Activated gamma-delta T cell treated with Interleukin-2 at 50 U/mL for 16 hours (primary cell): Measurements from ENCODE around the gene IMMP2L.
"Not testable (repeated sequence)": the region's sequence is repeated elsewhere in the genome, so short reads cannot be mapped to it uniquely, and the experiment has no call there.

Experiments used
- DNase-seq: peaks from one replicate; pipeline ENCODE4 v3.0.0-alpha.2; 2020

Gene IMMP2L

DNA sequence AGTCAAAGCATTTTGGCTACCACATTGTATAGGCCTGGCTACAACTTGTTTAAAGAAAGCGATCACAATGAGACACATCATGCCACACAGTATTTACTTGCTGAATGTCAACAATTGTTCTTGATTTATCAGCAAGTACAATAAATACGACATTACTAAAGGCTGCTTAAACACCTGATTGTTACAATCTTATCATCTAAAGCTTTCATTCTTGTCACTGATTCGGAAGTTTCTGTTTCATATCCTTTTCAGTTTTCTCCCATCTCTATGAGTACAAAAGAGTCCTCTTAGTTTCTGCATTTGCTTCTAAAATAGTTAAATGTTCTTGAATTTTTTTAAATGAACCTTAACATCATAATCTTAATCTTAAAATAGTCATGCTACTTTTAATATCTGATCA is 599.5 kb downstream of the IMMP2L start:
- DNase-seq, result no peak

GRCh38 chr7:110962374-110962773 is 599.9 kb downstream of the IMMP2L start:
- no peak for DNase-seq

- no peak for DNase-seq
Observed at GRCh38 chr7:110960811-110961210, 601.5 kb downstream of the IMMP2L start.

- no peak for DNase-seq
Observed at GRCh38 chr7:110948280-110948679, 614.0 kb downstream of the IMMP2L start.

DNA sequence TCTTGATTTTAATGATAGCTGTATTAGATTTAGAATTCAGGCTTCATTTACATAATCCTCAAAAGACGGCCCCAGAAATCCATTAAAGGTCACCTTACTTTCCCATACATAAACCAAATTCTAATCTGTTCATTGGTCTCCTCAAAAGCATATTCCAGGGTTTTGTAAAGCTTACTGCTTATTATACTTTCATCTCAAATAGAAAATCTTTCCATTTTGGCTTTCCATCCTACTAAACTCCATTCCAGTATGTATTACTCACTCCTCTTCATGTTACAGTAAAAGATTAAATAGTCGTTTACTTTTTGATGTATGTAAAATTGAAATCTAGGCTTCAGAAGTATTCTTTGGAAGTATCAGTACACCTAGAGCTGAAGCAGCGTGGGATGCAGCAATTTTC is 614.9 kb downstream of the IMMP2L start:
- no peak for DNase-seq

DNA sequence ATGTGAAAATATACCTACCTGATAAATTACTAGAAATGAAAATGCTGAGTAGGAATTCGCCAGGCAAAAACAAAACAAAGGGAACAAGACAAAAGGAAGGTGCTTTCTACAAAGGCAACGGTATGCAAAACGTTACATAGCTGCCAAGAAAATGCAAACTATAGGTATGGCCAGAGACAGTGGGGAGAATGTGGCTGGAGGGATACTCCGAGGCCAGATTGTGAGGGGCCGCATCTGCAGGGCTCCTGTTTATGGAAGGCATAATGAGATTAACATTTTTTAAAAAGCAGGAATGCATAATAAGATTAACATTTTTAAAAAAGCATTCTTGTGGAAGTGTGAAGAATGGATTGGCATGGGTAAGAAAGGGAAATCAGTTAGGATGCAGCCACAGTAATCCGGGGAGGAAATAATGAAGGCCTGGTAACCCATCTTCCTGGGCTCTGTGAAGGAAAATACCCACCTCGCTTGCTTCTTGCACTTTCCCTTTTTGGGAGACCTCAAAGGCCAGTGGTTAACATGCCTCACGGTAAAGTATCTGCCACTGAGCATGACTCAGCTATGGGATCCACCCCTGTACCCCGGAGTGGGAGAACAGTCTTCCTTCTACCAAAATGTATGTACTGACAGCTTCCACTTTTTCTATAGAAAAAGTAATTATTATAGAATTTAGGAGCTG is 617.2 kb downstream of the IMMP2L start:
- no peak for DNase-seq

GRCh38 chr7:110944448-110944847 is 617.8 kb downstream of the IMMP2L start:
- no peak for DNase-seq

DNA sequence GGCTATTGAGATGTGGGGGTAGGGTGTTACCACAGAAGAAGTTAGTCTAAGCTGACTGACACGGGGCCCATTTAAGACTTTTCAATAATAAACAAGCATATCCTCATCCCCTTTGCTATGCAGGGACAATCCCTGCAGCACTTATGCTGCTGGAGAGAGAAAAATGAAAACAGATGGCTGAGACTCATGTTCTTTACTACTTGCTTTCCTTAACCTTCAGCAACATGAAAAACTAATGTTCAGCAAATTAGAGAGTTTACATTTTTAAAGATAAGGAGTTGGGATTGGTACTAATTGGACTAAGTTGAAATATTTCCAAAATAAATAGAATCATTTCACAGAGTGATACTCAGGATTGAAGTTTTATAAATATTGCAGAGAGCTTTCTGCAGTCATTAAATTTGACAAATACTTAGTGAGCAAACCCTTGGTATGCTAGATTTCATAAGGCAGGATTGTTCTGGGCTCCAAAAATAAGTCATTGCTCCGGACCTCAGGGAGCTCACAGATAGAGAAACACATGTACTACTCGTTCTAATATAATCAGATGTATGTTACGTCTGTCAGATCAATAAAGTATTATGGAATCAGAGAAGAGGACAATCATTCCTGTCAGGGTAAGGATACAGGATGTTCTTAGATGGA is 618.5 kb downstream of the IMMP2L start:
- DNase-seq, result no peak

DNA sequence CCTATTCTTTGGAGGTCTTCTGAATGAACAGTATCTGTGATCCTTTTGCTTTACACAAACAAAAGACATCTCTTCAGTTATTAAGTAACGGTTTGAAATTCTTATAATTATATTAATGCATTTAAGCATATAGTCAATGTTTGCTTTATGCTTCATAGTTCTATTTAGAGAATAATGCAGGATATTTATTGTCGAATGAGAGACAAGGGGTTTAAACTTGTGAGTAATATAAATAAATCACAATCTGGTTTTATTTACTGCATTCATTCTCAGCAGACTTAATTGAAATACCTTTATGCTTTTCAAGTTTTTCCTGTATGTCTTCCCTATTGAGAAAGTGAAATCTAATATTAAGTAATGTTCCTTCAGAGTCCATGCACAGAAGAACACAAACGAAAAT is 620.9 kb downstream of the IMMP2L start:
- DNase-seq, result no peak

DNA sequence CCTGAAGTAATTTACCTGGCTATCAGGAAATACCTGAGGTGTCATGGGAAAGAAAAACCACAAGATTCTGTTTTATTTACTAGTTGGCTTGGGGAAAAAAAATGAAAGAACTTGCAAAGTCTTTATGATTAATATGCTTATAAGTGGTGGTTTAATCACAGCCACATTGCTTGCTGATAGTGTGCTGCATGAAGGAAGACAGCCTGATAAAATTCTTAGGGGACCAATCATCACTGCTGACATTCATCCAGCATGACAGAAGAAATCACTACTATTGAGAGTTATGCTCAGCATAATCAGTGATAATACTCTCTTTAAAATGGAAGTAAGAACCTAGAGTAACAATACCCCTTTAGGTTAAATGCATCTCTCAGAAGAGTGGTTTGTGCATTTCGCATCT is 621.5 kb downstream of the IMMP2L start:
- DNase-seq, result no peak

DNA sequence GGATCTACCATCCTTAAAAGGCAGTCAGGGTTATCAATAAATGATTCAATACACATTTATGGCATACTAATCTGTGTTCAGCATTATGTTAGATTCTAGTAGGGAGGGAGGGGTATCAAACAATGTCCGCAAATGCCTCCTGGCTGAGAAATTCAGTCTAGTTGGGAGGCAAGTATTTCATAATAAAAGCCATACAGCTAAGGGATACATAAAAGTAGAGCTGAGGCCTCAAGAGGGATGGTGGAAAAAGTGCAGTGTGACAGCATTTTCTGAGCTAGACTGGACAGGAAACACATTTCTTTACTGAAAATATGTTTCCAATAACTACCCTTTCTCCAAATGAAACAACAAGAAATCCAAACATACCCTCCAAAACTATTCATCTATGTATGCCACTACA is 624.1 kb downstream of the IMMP2L start:
- no peak for DNase-seq

GRCh38 chr7:110936665-110937064 is 625.6 kb downstream of the IMMP2L start:
- not testable (repeated sequence) for DNase-seq

- no peak for DNase-seq
Observed at GRCh38 chr7:110929480-110930249, 632.6 kb downstream of the IMMP2L start.

- no peak for DNase-seq
Observed at GRCh38 chr7:110922906-110923305, 639.4 kb downstream of the IMMP2L start.

- DNase-seq, result no peak
Observed at GRCh38 chr7:110921595-110922151, 640.6 kb downstream of the IMMP2L start.

GRCh38 chr7:110918949-110919548 is 643.2 kb downstream of the IMMP2L start:
- no peak for DNase-seq

DNA sequence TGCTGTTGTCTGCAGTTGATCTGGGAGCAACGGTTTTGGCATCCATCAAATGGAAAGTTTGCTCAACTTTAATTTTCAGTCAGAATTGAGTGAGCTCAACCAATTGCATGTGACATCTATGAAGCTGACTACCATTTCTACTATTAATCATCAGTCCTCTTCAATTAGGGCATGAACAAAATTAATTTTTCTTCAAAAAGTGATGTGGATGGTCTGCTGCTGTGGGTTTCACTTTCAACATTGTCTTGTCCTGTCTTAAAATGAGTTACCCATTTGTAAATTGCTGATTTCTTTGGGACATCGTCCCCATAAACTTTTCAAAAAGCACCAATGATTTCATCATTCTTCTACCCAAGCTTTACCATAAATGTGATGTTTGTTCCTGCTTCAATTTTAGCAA is 648.0 kb downstream of the IMMP2L start:
- no peak for DNase-seq

DNA sequence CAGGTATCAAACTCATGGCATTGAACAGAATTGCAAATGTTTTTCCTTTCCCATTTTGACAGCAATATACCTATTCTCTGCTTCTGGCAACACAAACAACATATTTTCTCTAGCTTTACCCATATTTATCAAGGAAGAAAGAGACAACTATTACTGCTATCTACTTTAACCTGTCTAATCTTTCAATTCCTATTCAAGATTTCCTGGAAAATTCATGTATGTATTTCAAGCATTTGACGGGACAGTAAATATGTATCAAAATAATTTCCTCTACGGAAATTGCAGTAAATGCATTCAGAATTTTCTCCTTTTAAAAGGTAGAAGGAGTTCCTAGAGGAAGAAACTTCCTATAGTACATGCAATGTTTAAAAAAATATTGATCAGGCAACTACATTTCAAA is 650.7 kb downstream of the IMMP2L start:
- DNase-seq, result no peak

DNA sequence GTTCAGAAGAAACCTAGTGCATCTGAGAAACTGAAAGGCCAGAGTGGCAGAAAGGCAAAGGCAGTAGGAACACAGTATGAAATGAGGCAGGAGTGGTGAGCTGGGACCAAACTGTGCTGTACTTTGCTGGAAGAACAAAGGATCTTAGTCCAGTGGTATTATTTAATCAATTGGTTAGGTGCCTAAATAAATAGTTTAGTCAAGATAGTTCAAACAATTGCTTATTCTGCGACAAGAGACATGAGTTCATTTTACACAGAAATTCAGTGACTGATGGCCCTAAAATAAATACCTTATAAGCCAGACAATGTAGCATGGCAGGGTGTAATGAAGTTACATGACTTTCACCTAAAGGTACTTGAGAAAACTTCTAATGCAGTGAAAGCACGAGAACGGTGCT is 653.2 kb downstream of the IMMP2L start:
- no peak for DNase-seq

GRCh38 chr7:110905773-110906566 is 656.3 kb downstream of the IMMP2L start:
- DNase-seq, result no peak

- no peak for DNase-seq
Observed at GRCh38 chr7:110898516-110898915, 663.8 kb downstream of the IMMP2L start.

- no peak for DNase-seq
Observed at GRCh38 chr7:110897538-110897937, 664.8 kb downstream of the IMMP2L start.

GRCh38 chr7:110894111-110894510 is 668.2 kb downstream of the IMMP2L start:
- no peak for DNase-seq
